Lower leg skin (tissue), 3 donors: ENCODE results near the gene SLC2A3.
"Not testable (repeated sequence)": the region's sequence is repeated elsewhere in the genome, so short reads cannot be mapped to it uniquely, and the experiment has no call there.

Experiments
- POLR2A ChIP-seq, 2 donors: fragments of 450-650 bp; IDR thresholded peaks; one replicate each; pipeline ENCODE4 v1.6.1; 2016 to 2017; ENCODE audit warnings: antibody characterized with exemption in 2 of 2, mild to moderate bottlenecking in 1 of 2, moderate library complexity in 1 of 2
- TF ChIP-seq, protein P1 (sequence below), 3 donors: fragments of 450-650 bp; IDR thresholded peaks; one replicate each; pipeline ENCODE4 v1.5.1; 2016; ENCODE audit warnings: antibody characterized with exemption in 3 of 3, mild to moderate bottlenecking in 3 of 3, moderate library complexity in 2 of 3

DNA sequence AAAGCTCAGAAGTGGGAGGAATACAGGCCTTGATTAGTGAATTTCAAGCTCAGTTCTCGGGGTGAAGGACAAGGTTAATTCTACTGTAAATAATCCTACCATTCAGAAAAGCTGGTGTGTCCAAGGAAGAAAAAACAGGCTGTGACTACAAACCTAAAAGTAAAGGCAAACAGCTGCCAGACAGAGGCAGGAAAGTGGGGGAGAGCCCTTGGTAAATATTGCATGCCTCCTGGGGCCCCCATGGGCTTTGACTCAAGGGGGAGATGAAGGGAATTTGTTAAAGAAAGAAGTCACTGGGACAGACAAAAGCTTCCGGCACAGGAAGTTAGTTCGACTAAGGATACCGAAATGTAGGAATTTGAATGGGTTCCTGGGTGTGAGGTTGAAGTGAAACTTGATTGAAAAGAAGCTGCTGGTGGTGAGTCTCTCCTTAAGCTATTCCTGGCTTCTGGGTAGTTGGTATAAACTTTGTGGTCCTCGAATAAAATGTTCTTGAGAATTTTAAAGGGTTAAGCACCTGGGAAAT, 30.3 kb downstream of the SLC2A3 start:
- TF ChIP-seq POLR2A (IDR thresholded peaks at IDR 0.05): not testable (repeated sequence)
- TF ChIP-seq, protein P1, sequence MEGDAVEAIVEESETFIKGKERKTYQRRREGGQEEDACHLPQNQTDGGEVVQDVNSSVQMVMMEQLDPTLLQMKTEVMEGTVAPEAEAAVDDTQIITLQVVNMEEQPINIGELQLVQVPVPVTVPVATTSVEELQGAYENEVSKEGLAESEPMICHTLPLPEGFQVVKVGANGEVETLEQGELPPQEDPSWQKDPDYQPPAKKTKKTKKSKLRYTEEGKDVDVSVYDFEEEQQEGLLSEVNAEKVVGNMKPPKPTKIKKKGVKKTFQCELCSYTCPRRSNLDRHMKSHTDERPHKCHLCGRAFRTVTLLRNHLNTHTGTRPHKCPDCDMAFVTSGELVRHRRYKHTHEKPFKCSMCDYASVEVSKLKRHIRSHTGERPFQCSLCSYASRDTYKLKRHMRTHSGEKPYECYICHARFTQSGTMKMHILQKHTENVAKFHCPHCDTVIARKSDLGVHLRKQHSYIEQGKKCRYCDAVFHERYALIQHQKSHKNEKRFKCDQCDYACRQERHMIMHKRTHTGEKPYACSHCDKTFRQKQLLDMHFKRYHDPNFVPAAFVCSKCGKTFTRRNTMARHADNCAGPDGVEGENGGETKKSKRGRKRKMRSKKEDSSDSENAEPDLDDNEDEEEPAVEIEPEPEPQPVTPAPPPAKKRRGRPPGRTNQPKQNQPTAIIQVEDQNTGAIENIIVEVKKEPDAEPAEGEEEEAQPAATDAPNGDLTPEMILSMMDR (IDR thresholded peaks at IDR 0.05): not testable (repeated sequence)
